Transverse colon (tissue), 4 donors: ENCODE measurements around the gene RBM46. TPM values are rescaled to one million over a fixed set of nuclear protein-coding genes. Genes with fewer than 3 reads are reported as not detected.

Experiments
- DNase-seq: peaks from one replicate; pipeline ENCODE4 v3.0.0-alpha.2; 2019
- H3K27ac ChIP-seq, 4 donors: fragments of 200-600 bp; sonication (generic); 2 replicates each; pipeline ENCODE4 v1.5.1; 2016 to 2018; ENCODE audit warnings: inconsistent platforms in 4 of 4
- H3K27me3 ChIP-seq: fragments of 200-600 bp; sonication (generic); 2 replicates; pipeline ENCODE4 v1.5.1; 2017; ENCODE audit warnings: inconsistent platforms
- H3K36me3 ChIP-seq, 4 donors: fragments of 200-600 bp; sonication (generic); 2 replicates each; pipeline ENCODE4 v1.5.1; 2017 to 2019; ENCODE audit warnings: inconsistent platforms in 4 of 4
- H3K4me1 ChIP-seq, 4 donors: fragments of 200-600 bp; sonication (generic); 2 replicates each; pipeline ENCODE4 v1.5.1; 2017 to 2020; ENCODE audit warnings: inconsistent platforms in 4 of 4
- H3K4me3 ChIP-seq, 4 donors: fragments of 200-600 bp; sonication (generic); 1 replicate in 1 of 4; 2 replicates in 3 of 4; pipeline versions ENCODE4 v1.5.1 to v1.6.1; 2017 to 2019; ENCODE audit warnings: inconsistent platforms in 4 of 4
- H3K9me3 ChIP-seq, 2 donors: fragments of 200-600 bp; sonication (generic); 2 replicates each; pipeline ENCODE4 v1.5.1; 2017 to 2019; ENCODE audit warnings: inconsistent platforms in 2 of 2
- EP300 ChIP-seq: sonication (generic); formaldehyde crosslinking; IDR thresholded peaks from one replicate; pipeline ENCODE4 v1.6.1; 2017; ENCODE audit warnings: antibody characterized with exemption, low read depth
- POLR2A ChIP-seq: fragments of 450-650 bp; IDR thresholded peaks from one replicate; pipeline ENCODE4 v1.6.1; 2016; ENCODE audit warnings: antibody characterized with exemption, mild to moderate bottlenecking, moderate library complexity
- POLR2AphosphoS5 ChIP-seq, 3 donors: sonication (generic); formaldehyde crosslinking; IDR thresholded peaks; one replicate each; pipeline ENCODE4 v1.6.1; 2016; ENCODE audit warnings: antibody characterized with exemption in 3 of 3
- whole genome bisulfite sequencing, 2 donors: methylation state at CpG; one replicate each; pipeline ENCODE4 v1.1.5; 2018; ENCODE audit warnings: low coverage in 1 of 2; 5-methylcytosine and 5-hydroxymethylcytosine counted together
- in situ Hi-C, 4 donors: fragments of 200-750 bp; cut with MboI; loops; one replicate each; pipeline versions ENCODE4 v1.15.0 to v1.15.1; 2017; ENCODE audit warnings: low sequenced_read_pairs in 3 of 4, low pct_ligation_motif_present in 1 of 4, low pct_unique_long_range_greater_than_20kb in 1 of 4
- intact Hi-C: fragments of 100-400 bp; cut with DNase I; formaldehyde crosslinking; loops from one replicate; pipeline ENCODE4 v1.15.1; 2023; ENCODE audit warnings: low total_unique reads
- total RNA-seq, 4 donors: library from RNA; depleted of rRNA; stranded (reverse); fragments of >200 nt; gene quantifications; one replicate each; pipeline ENCODE4 v1.1.0, GENCODE V29; 2016
- TF ChIP-seq, protein P1 (sequence below), 5 experiments: fragments of 200-600 bp in 3 of 5; fragments of 450-650 bp in 2 of 5; sonication (generic) in 3 of 5; IDR thresholded peaks; 1 replicate in 2 of 5; 2 replicates in 3 of 5; pipeline ENCODE4 v1.5.1; 2016 to 2017; ENCODE audit warnings: antibody characterized with exemption in 5 of 5, inconsistent platforms in 3 of 5, mild to moderate bottlenecking in 2 of 5, moderate library complexity in 1 of 5

Gene RBM46
- total RNA-seq, 4 donors from 2014 or later, result not detected

- Histone ChIP-seq H3K36me3 (no peaks in the 10 kb centered on the region), H3K9me3 (no peaks in the 10 kb centered on the region), H3K27ac (no peak overlapping the region), H3K4me3 (peak overlapping the region in 1 of 4 donors; percentile 59), H3K4me1 (peaks cover 0 to 32% (median 9%) of the 10 kb centered on the region in 4 donors), H3K27me3 (peaks cover 66% of the 10 kb centered on the region)
- WGBS, 2 donors, result 0 to 14% methylated on average over 6 to 49 of the region's 49 CpGs
- in situ Hi-C loops, result no loop called here
- intact Hi-C loops, result no loop called here
- no peak for DNase-seq
- TF ChIP-seq EP300, result no peak
- no peak for TF ChIP-seq POLR2A
- TF ChIP-seq, protein P1, sequence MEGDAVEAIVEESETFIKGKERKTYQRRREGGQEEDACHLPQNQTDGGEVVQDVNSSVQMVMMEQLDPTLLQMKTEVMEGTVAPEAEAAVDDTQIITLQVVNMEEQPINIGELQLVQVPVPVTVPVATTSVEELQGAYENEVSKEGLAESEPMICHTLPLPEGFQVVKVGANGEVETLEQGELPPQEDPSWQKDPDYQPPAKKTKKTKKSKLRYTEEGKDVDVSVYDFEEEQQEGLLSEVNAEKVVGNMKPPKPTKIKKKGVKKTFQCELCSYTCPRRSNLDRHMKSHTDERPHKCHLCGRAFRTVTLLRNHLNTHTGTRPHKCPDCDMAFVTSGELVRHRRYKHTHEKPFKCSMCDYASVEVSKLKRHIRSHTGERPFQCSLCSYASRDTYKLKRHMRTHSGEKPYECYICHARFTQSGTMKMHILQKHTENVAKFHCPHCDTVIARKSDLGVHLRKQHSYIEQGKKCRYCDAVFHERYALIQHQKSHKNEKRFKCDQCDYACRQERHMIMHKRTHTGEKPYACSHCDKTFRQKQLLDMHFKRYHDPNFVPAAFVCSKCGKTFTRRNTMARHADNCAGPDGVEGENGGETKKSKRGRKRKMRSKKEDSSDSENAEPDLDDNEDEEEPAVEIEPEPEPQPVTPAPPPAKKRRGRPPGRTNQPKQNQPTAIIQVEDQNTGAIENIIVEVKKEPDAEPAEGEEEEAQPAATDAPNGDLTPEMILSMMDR (IDR thresholded peaks at IDR 0.05), result no peak
- TF ChIP-seq POLR2AphosphoS5 (IDR thresholded peaks at IDR 0.05), result no peak
These were observed 38.9 kb upstream of the RBM46 start for GRCh38 chr4:154741922-154742850.

GRCh38 chr4:154743683-154744340 is 37.3 kb upstream of the RBM46 start, which contains the start of gene LRAT:
Gene LRAT (plus strand): TSS chr4:154744000. CDS start chr4:154744327, 327 bp downstream.
- peaks cover 75% of the 10 kb centered on the region for H3K27me3 ChIP-seq
- WGBS, 2 donors, result 13% methylated on average over 55 of the region's 55 CpGs; no CpG with 5 or more reads in 1 of the 2 donors

GRCh38 chr4:154744341-154744926 is 36.6 kb upstream of the RBM46 start:
- no peak for TF ChIP-seq EP300
- peaks cover 0 to 29% (median 9%) of the 10 kb centered on the region in 4 donors for H3K4me1 ChIP-seq
- H3K4me3 ChIP-seq, result peak overlapping the region in 3 of 4 donors; percentile 46 to 59 (median 47)
- 12 to 24% methylated on average over 3 to 31 of the region's 31 CpGs for WGBS, 2 donors
- in situ Hi-C loops (no loop called here), intact Hi-C loops (no loop called here)
- peaks cover 76% of the 10 kb centered on the region for H3K27me3 ChIP-seq
- no peak overlapping the region for H3K27ac ChIP-seq
- no peaks in the 10 kb centered on the region for H3K36me3 ChIP-seq
- no peak for DNase-seq
- no peaks in the 10 kb centered on the region for H3K9me3 ChIP-seq

More at GRCh38 chr4:154743683-154744340, 37.3 kb upstream of the RBM46 start, which contains the start of gene LRAT:
- Histone ChIP-seq H3K4me1 (peaks cover 0 to 32% (median 9%) of the 10 kb centered on the region in 4 donors), H3K36me3 (no peaks in the 10 kb centered on the region), H3K27ac (no peak within 1 kb of the TSS), H3K9me3 (no peaks in the 10 kb centered on the region), H3K4me3 (peak within 1 kb of the TSS; percentile 37 to 59 (median 46))
- intact Hi-C loops (no loop called here), in situ Hi-C loops (no loop called here)
- TF ChIP-seq EP300, result no peak
- TF ChIP-seq, protein P1 (IDR thresholded peaks at IDR 0.05), result peak; percentile 16 to 57 (median 21)
- peak; percentile 72 for DNase-seq

DNA sequence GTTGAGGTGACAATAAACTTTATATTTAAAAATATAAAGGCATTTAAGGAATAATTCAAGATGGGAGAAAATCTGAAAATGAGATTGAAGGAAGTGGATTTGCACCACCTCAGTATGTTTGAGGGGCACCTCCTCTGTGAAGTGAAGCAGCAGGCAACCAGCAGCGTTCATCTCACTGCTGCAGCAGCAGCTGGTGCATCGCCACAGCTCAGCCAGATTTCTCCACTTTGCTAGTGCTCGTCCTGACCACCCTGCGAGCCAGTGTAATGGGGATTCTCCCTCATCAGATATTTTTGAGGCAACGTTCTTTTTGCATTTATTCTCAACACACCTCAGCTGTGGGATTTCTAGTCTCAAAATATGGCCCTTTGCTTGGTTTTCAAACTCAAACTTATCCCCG is 23.4 kb upstream of the RBM46 start:
- H3K9me3 ChIP-seq, result no peaks in the 10 kb centered on the region
- H3K36me3 ChIP-seq, result no peaks in the 10 kb centered on the region
- no peaks in the 10 kb centered on the region for H3K4me1 ChIP-seq
- in situ Hi-C loops (no loop called here), intact Hi-C loops (no loop called here)
- no peaks in the 10 kb centered on the region for H3K27me3 ChIP-seq
- TF ChIP-seq POLR2A, result no peak
- TF ChIP-seq EP300, result no peak
- TF ChIP-seq, protein P1 (IDR thresholded peaks at IDR 0.05), result no peak
- TF ChIP-seq POLR2AphosphoS5 (IDR thresholded peaks at IDR 0.05), result no peak
- H3K4me3 ChIP-seq, result no peak overlapping the region
- H3K27ac ChIP-seq, result no peak overlapping the region
- 65 to 68% methylated on average over 5 to 6 of the region's 6 CpGs for WGBS, 2 donors
- no peak for DNase-seq
